ENCODE data around the gene GTPBP3. TPM values are rescaled to one million over a fixed set of nuclear protein-coding genes. Genes with fewer than 3 reads are reported as not detected.

The GTPBP3 gene
- total and polyA plus RNA-seq, 9 of the 15 experiments (the other 6 are each of a cell fraction or from before 2014, with no cell fraction given): 4.9 to 124 (median 22.6) TPM

DNA sequence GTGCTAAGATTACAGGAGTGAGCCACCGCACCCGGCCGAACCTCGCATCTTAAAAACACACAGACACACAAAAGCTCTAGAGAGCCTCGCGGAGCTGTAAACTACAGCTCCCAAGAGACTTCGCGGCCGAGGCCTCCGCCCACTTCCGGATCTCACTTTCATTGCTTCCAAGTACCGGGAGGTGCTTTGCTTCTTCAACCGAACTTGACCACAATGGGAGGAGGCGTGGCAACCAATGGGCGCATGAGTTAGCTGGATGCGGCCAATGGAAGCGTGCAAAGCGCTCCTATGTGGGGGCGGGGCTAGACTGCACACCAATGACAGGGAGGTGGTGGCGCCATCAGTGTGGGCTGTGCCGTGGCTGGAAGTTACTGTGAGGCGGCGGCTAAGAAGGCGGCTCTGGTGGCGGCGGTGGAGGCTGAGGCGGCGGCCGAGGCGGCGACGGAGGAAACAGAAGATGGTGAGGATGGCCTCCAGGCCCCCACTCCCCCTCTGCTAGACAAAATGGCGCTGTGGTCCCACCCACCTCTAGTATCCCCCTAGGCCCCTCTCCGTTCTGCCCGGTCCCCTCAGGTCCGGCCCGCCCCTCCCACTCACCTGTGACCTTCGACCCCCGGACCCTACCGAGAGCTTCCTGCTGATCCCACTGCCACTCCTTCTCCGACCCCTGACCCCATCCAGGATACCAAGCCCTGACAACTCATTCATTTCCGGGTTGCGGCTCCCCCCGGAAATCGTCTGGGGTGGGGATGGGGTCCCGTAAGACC is 28.0 kb upstream of the GTPBP3 start, which contains the start of gene DDA1 (continued):
- TF ChIP-seq, protein P1, sequence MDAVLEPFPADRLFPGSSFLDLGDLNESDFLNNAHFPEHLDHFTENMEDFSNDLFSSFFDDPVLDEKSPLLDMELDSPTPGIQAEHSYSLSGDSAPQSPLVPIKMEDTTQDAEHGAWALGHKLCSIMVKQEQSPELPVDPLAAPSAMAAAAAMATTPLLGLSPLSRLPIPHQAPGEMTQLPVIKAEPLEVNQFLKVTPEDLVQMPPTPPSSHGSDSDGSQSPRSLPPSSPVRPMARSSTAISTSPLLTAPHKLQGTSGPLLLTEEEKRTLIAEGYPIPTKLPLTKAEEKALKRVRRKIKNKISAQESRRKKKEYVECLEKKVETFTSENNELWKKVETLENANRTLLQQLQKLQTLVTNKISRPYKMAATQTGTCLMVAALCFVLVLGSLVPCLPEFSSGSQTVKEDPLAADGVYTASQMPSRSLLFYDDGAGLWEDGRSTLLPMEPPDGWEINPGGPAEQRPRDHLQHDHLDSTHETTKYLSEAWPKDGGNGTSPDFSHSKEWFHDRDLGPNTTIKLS (IDR thresholded peaks at IDR 0.05; ENCODE audit: borderline replicate concordance, low read depth): peak; percentile 76
- TF ChIP-seq UBTF (IDR thresholded peaks at IDR 0.05; ENCODE audit: borderline replicate concordance in 1 of 2, low read depth in 2 of 2, low read length in 2 of 2) (no peak), GTF2E2 (tag; IDR thresholded peaks at IDR 0.05) (no peak), DPF2 (IDR thresholded peaks at IDR 0.05) (no peak; the same call in 1 of the 2 replicates), ZBTB34 (CRISPR knock-in tag; IDR thresholded peaks at IDR 0.05) (peak; percentile 63; the same call in 1 of the 2 replicates), CEBPG (CRISPR knock-in tag; IDR thresholded peaks at IDR 0.05) (no peak), CEBPG (tag; conservative IDR thresholded peaks at IDR 0.05 in 1 of 2, IDR thresholded peaks at IDR 0.05 in 1 of 2) (no peak), TBP (optimal IDR thresholded peaks at IDR 0.05; ENCODE audit: low read depth, low read length) (peak; percentile 96), PHF21A (IDR thresholded peaks at IDR 0.05; ENCODE audit: borderline replicate concordance, low read depth) (no peak), CEBPZ (IDR thresholded peaks at IDR 0.05; ENCODE audit: borderline replicate concordance, low read depth, low read length) (no peak)
- TF ChIP-seq, protein P2, sequence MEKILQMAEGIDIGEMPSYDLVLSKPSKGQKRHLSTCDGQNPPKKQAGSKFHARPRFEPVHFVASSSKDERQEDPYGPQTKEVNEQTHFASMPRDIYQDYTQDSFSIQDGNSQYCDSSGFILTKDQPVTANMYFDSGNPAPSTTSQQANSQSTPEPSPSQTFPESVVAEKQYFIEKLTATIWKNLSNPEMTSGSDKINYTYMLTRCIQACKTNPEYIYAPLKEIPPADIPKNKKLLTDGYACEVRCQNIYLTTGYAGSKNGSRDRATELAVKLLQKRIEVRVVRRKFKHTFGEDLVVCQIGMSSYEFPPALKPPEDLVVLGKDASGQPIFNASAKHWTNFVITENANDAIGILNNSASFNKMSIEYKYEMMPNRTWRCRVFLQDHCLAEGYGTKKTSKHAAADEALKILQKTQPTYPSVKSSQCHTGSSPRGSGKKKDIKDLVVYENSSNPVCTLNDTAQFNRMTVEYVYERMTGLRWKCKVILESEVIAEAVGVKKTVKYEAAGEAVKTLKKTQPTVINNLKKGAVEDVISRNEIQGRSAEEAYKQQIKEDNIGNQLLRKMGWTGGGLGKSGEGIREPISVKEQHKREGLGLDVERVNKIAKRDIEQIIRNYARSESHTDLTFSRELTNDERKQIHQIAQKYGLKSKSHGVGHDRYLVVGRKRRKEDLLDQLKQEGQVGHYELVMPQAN (IDR thresholded peaks at IDR 0.05; ENCODE audit: borderline replicate concordance): peak; percentile 72
- TF ChIP-seq, protein P3, sequence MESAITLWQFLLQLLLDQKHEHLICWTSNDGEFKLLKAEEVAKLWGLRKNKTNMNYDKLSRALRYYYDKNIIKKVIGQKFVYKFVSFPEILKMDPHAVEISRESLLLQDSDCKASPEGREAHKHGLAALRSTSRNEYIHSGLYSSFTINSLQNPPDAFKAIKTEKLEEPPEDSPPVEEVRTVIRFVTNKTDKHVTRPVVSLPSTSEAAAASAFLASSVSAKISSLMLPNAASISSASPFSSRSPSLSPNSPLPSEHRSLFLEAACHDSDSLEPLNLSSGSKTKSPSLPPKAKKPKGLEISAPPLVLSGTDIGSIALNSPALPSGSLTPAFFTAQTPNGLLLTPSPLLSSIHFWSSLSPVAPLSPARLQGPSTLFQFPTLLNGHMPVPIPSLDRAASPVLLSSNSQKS (CRISPR knock-in tag; IDR thresholded peaks at IDR 0.05): no peak
